IMR-90 (cell line): ENCODE measurements around the gene PIP5K1C. TPM values are rescaled to one million over a fixed set of nuclear protein-coding genes. Genes with fewer than 3 reads are reported as not detected.

Experiments used
- ATAC-seq: fragments of 200-7000 bp; cut with Tn5 transposase; 2 replicates; pipeline ENCODE4 v1.9.1; 2020; ENCODE audit warnings: low read depth, mild to moderate bottlenecking, moderate library complexity
- BruUV-seq: library from RNA; stranded (reverse); fragments of 400-500 nt; replicated peaks from 2 replicates; lab custom pipeline; 2021; lab: Mats Ljungman, UMichigan
- CTCF ChIA-PET: fragments of 300-600 bp; formaldehyde crosslinking; extraction: SDS; loops from one replicate; lab custom pipeline; 2021; ENCODE audit warnings: antibody characterized with exemption; lab: Yijun Ruan, JAX
- POLR2A ChIA-PET: fragments of 300-600 bp; sonication (Branson Sonifier 250); formaldehyde crosslinking; loops from one replicate; lab custom pipeline; 2022; ENCODE audit warnings: antibody characterized with exemption; ENCODE audit not compliant: unreplicated experiment; lab: Charles Lee
- DNase-seq: peaks from one replicate; pipeline ENCODE4 v3.0.0; 2013
- H2AFZ ChIP-seq: replicated peaks from 2 replicates; pipeline ENCODE3; 2013; ENCODE audit warnings: low read length, mild to moderate bottlenecking; ENCODE audit not compliant: poor library complexity
- H2AK5ac ChIP-seq: 2 replicates; pipeline ENCODE4 v1.6.1; 2013; ENCODE audit warnings: low read depth, low read length, inconsistent platforms
- H2AK9ac ChIP-seq: replicated peaks from 2 replicates; pipeline ENCODE3; 2013; ENCODE audit warnings: mild to moderate bottlenecking, low read depth, low read length, moderate library complexity; ENCODE audit not compliant: poor library complexity
- H2BK120ac ChIP-seq: 2 replicates; pipeline ENCODE4 v1.6.1; 2013; ENCODE audit warnings: low read depth, low read length, inconsistent platforms
- H2BK15ac ChIP-seq: 3 replicates; pipeline ENCODE4 v1.6.1; 2013; ENCODE audit warnings: low read depth, low read length, inconsistent platforms
- H2BK20ac ChIP-seq: 2 replicates; pipeline ENCODE4 v1.6.1; 2013; ENCODE audit warnings: low read depth, mild to moderate bottlenecking, inconsistent platforms, low read length, moderate library complexity
- H2BK5ac ChIP-seq: 2 replicates; pipeline ENCODE4 v1.6.1; 2013; ENCODE audit warnings: mild to moderate bottlenecking, low read depth, low read length, inconsistent platforms; ENCODE audit not compliant: poor library complexity, severe bottlenecking
- H3K14ac ChIP-seq: replicated peaks from 2 replicates; pipeline ENCODE4 v1.6.1; 2013; ENCODE audit warnings: low read depth, low read length, inconsistent platforms
- H3K18ac ChIP-seq: 2 replicates; pipeline ENCODE4 v1.6.1; 2013; ENCODE audit warnings: low read depth, low read length, control low read depth
- H3K23ac ChIP-seq: 2 replicates; pipeline ENCODE4 v1.6.1; 2013; ENCODE audit warnings: low read depth, low read length, inconsistent platforms
- H3K27ac ChIP-seq: 2 replicates; pipeline ENCODE4 v1.5.1; 2013; ENCODE audit warnings: mild to moderate bottlenecking, control low read depth, low read length; ENCODE audit not compliant: insufficient read depth
- H3K27me3 ChIP-seq: 2 replicates; pipeline ENCODE4 v1.6.1; 2013; ENCODE audit warnings: low read length; ENCODE audit not compliant: control insufficient read depth, insufficient read depth
- H3K36me3 ChIP-seq: 2 replicates; pipeline ENCODE4 v1.6.1; 2013; ENCODE audit warnings: low read length, mixed read lengths; ENCODE audit not compliant: control insufficient read depth, insufficient read depth
- H3K4ac ChIP-seq: 2 replicates; pipeline ENCODE4 v1.6.1; 2013; ENCODE audit warnings: low read depth, low read length, inconsistent platforms
- H3K4me1 ChIP-seq: 2 replicates; pipeline ENCODE4 v1.6.1; 2013; ENCODE audit warnings: low read length, mixed read lengths; ENCODE audit not compliant: control insufficient read depth, insufficient read depth
- H3K4me2 ChIP-seq: 2 replicates; pipeline ENCODE4 v1.6.1; 2013; ENCODE audit warnings: low read depth, mild to moderate bottlenecking, control low read depth, low read length, moderate library complexity
- H3K4me3 ChIP-seq: 2 replicates; pipeline ENCODE4 v1.5.1; 2013; ENCODE audit warnings: low read depth, mild to moderate bottlenecking, control low read depth, low read length, moderate library complexity; ENCODE audit not compliant: insufficient read depth
- H3K56ac ChIP-seq: 2 replicates; pipeline ENCODE4 v1.6.1; 2013; ENCODE audit warnings: low read length, inconsistent platforms; ENCODE audit not compliant: insufficient read depth; ENCODE audit errors: extremely low read depth
- H3K79me1 ChIP-seq, 2 experiments: 2 replicates each; pipeline ENCODE4 v1.6.1; 2013; ENCODE audit warnings: low read length in 2 of 2, inconsistent platforms in 1 of 2, low read depth in 1 of 2
- H3K9ac ChIP-seq: 2 replicates; pipeline ENCODE4 v1.6.1; 2013; ENCODE audit warnings: low read depth, low read length, control low read depth
- H3K9me1 ChIP-seq: 2 replicates; pipeline ENCODE4 v1.6.1; 2013; ENCODE audit warnings: low read length, inconsistent platforms; ENCODE audit not compliant: insufficient read depth
- H3K9me3 ChIP-seq: 2 replicates; pipeline ENCODE4 v1.6.1; 2013; ENCODE audit warnings: low read length; ENCODE audit not compliant: control insufficient read depth, insufficient read depth
- H4K20me1 ChIP-seq: 2 replicates; pipeline ENCODE4 v1.6.1; 2013; ENCODE audit warnings: low read length, inconsistent platforms; ENCODE audit not compliant: insufficient read depth
- H4K5ac ChIP-seq: 2 replicates; pipeline ENCODE4 v1.6.1; 2013; ENCODE audit warnings: mild to moderate bottlenecking, low read depth, low read length, control low read depth
- H4K8ac ChIP-seq, 2 experiments: 2 replicates each; pipeline ENCODE4 v1.6.1; 2013; ENCODE audit warnings: low read depth in 2 of 2, low read length in 2 of 2, control low read depth in 1 of 2, inconsistent platforms in 1 of 2
- H4K91ac ChIP-seq: 2 replicates; pipeline ENCODE4 v1.6.1; 2013; ENCODE audit warnings: low read depth, low read length, inconsistent platforms; ENCODE audit not compliant: insufficient read depth
- BHLHE40 ChIP-seq: fragments of 150-350 bp; IDR thresholded peaks from 2 replicates; pipeline ENCODE4 v1.6.1; 2016; ENCODE audit warnings: mild to moderate bottlenecking, low read depth, low read length
- CTCF ChIP-seq: conservative IDR thresholded peaks from 2 replicates; pipeline ENCODE4 v1.5.1; 2012; ENCODE audit warnings: mild to moderate bottlenecking, low read depth, low read length, improper control_type of control experiment
- MXI1 ChIP-seq: IDR thresholded peaks from 2 replicates; pipeline ENCODE4 v1.6.1; 2012; ENCODE audit warnings: low read depth, mild to moderate bottlenecking, low read length, moderate library complexity, borderline replicate concordance
- RAD21 ChIP-seq: IDR thresholded peaks from 2 replicates; pipeline ENCODE4 v1.6.1; 2012; ENCODE audit warnings: low read length, improper control_type of control experiment
- RFX5 ChIP-seq: IDR thresholded peaks from 2 replicates; pipeline ENCODE4 v1.8.0; 2012; ENCODE audit warnings: low read depth, mild to moderate bottlenecking, low read length, moderate library complexity
- SMC3 ChIP-seq: fragments of 150-350 bp; IDR thresholded peaks from 2 replicates; pipeline ENCODE4 v1.6.1; 2016; ENCODE audit warnings: low read depth, mild to moderate bottlenecking, antibody characterized with exemption, low read length, moderate library complexity
- WGBS, 2 experiments: methylation state at CpG; one replicate each; pipeline versions ENCODE4 v1.1.5 to v1.1.7; 2013; ENCODE audit warnings: missing lambda C conversion rate in 2 of 2; ENCODE audit not compliant: insufficient read length in 1 of 2; ENCODE audit errors: extremely low coverage in 2 of 2; 5-methylcytosine and 5-hydroxymethylcytosine counted together
- dilution Hi-C: fragments of 300-500 bp; cut with HindIII; formaldehyde crosslinking; loops from one replicate; pipeline ENCODE4 v1.14.3; 2018; ENCODE audit warnings: low sequenced_read_pairs; ENCODE audit not compliant: unreplicated experiment
- in situ Hi-C: fragments of 300-500 bp; cut with MboI; formaldehyde crosslinking; loops from 3 replicates; pipeline ENCODE4 v1.14.3; 2019; ENCODE audit warnings: low sequenced_read_pairs, inconsistent platforms, mixed read lengths
- intact Hi-C: fragments of 100-400 bp; cut with micrococcal nuclease; formaldehyde crosslinking; loops from 2 replicates; pipeline ENCODE4 v1.10.0; 2022
- polyA plus RNA-seq, 3 experiments: library from polyadenylated mRNA; depleted of rRNA; stranded (reverse); fragments of >200 nt; gene quantifications; 2 replicates each; pipeline ENCODE4 v1.2.3, GENCODE V29; 2012; ENCODE audit warnings: low replicate concordance in 1 of 3
- total RNA-seq: library from RNA; depleted of rRNA; stranded (reverse); fragments of >200 nt; gene quantifications from 2 replicates; pipeline ENCODE4 v1.2.3, GENCODE V29; 2012
- TF ChIP-seq, protein P1 (sequence below): fragments of 150-350 bp; IDR thresholded peaks from 2 replicates; pipeline ENCODE4 v1.6.1; 2016; ENCODE audit warnings: low read depth, mild to moderate bottlenecking, low read length, moderate library complexity, borderline replicate concordance

The PIP5K1C gene
- total and polyA plus RNA-seq, 2 of the 4 experiments (the other 2 are of a cell fraction): 13.6 to 23.3 TPM

DNA sequence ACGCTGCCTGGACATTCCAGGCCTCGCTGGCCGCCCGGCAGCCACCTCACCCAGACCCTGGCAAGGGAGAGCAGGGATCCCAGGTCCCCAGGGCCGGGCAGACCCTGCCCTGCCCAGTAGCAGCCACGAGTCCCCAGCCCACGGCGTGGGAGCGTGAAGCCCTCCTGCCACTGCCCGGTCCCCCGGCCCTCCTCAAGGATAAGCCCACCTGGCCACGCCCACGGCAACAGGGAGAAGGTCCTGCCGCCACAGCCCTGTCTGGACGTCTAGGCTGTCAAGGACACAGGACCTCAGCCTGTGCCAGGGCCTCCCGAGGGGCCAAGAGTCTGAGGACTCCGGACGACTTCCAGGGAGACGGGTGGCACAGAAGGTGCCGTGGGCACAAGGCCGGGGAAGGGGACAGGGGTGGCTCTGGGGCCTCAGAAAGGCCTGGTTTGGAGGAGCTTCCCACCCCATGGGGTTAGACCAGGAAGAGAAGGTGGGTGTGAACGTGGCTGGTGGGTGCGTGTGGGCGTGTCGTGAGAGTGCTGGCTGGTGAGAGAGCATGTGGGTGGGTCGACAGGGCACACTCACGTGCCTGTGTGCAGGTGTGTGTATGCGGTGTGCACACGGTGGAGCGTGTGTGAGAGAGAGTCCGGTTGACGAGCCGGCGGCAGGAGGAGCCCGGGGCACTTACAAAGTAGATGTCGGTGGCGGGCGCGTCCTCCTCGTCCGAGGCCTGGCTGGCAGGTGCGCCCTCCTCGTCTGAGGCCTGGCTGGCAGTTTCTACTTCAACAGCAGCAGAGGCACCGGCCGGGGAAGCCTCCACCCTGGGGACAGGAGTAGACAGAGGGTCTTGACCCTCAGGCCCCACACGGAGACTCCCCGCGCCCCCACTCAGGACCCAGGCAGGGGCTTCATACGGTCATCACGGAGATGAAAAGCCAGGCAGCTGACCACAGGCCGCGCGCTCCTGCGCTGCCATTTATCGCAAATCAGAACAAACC is 61.8 kb downstream of the PIP5K1C start:
- no peak overlapping the region for H3K56ac ChIP-seq
- no peak overlapping the region for H3K23ac ChIP-seq
- BruUV-seq: no TSS peak
- no peak for TF ChIP-seq RFX5
- no peak for TF ChIP-seq CTCF
- no peak for TF ChIP-seq BHLHE40
- no peak for TF ChIP-seq MXI1
- TF ChIP-seq, protein P1, sequence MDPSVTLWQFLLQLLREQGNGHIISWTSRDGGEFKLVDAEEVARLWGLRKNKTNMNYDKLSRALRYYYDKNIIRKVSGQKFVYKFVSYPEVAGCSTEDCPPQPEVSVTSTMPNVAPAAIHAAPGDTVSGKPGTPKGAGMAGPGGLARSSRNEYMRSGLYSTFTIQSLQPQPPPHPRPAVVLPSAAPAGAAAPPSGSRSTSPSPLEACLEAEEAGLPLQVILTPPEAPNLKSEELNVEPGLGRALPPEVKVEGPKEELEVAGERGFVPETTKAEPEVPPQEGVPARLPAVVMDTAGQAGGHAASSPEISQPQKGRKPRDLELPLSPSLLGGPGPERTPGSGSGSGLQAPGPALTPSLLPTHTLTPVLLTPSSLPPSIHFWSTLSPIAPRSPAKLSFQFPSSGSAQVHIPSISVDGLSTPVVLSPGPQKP: no peak
- TF ChIP-seq SMC3: no peak
- TF ChIP-seq RAD21: no peak
- no peak overlapping the region for H3K27ac ChIP-seq
- H3K4me2 ChIP-seq: no peak overlapping the region
- H3K79me1 ChIP-seq: no peaks in the 10 kb centered on the region; a peak in 1 of 4 replicates
- no peak overlapping the region for H2BK20ac ChIP-seq
- ChIA-PET CTCF (no interaction called here), POLR2A (no interaction called here)
- no peaks in the 10 kb centered on the region for H3K9me1 ChIP-seq
- H2AFZ ChIP-seq: no peak overlapping the region
- H3K36me3 ChIP-seq: peaks cover 39% of the 10 kb centered on the region
- H2AK5ac ChIP-seq: no peak overlapping the region
- 94% methylated on average over 35 of the region's 55 CpGs; no CpG with 5 or more reads in 1 of the 2 experiments for WGBS, 2 experiments
- DNase-seq (no peak), ATAC-seq (no peak)
- H3K14ac ChIP-seq: no peak overlapping the region
- intact Hi-C loops: no loop called here
- in situ Hi-C loops: no loop called here
- no peaks in the 10 kb centered on the region; the same call in 1 of the 2 replicates for H4K20me1 ChIP-seq
- no peak overlapping the region for H4K91ac ChIP-seq
- no peak overlapping the region for H2BK5ac ChIP-seq
- no peaks in the 10 kb centered on the region for H3K27me3 ChIP-seq
- no peak overlapping the region for H3K4me3 ChIP-seq
- peak overlapping the region; percentile 50 for H2AK9ac ChIP-seq
- no peaks in the 10 kb centered on the region for H3K9me3 ChIP-seq
- H3K9ac ChIP-seq: no peak overlapping the region
- no peak overlapping the region for H2BK120ac ChIP-seq
- no peak overlapping the region for H3K18ac ChIP-seq
- no peak overlapping the region for H2BK15ac ChIP-seq
- no peaks in the 10 kb centered on the region for H3K4me1 ChIP-seq
- dilution Hi-C loops: no loop called here
- no peak overlapping the region for H4K5ac ChIP-seq
- no peak overlapping the region for H4K8ac ChIP-seq
- no peak overlapping the region for H3K4ac ChIP-seq
